Skeletal muscle satellite cell (primary cell): Measurements from ENCODE around the gene CXCL17.

Source experiments
- H3K27me3 ChIP-seq: 2 replicates; pipeline ENCODE4 v1.7.0; 2013; ENCODE audit warnings: low read length; ENCODE audit not compliant: control insufficient read depth, insufficient read depth
- H3K36me3 ChIP-seq: 2 replicates; pipeline ENCODE4 v1.7.0; 2013; ENCODE audit warnings: mild to moderate bottlenecking, control low read depth, low read length; ENCODE audit not compliant: insufficient read depth
- H3K4me1 ChIP-seq: 2 replicates; pipeline ENCODE4 v1.7.0; 2013; ENCODE audit warnings: low read length; ENCODE audit not compliant: control insufficient read depth, insufficient read depth
- H3K4me2 ChIP-seq: 2 replicates; pipeline ENCODE4 v1.7.0; 2013; ENCODE audit warnings: mild to moderate bottlenecking, low read length
- H3K4me3 ChIP-seq: 2 replicates; pipeline ENCODE4 v1.7.0; 2013; ENCODE audit warnings: low read length
- H3K9ac ChIP-seq: 2 replicates; pipeline ENCODE4 v1.7.0; 2013; ENCODE audit warnings: mild to moderate bottlenecking, low read depth, low read length, moderate library complexity
- H3K9me3 ChIP-seq: replicated peaks from 2 replicates; pipeline ENCODE4 v1.7.0; 2013; ENCODE audit warnings: mild to moderate bottlenecking, control low read depth, low read length

CXCL17 gene

DNA sequence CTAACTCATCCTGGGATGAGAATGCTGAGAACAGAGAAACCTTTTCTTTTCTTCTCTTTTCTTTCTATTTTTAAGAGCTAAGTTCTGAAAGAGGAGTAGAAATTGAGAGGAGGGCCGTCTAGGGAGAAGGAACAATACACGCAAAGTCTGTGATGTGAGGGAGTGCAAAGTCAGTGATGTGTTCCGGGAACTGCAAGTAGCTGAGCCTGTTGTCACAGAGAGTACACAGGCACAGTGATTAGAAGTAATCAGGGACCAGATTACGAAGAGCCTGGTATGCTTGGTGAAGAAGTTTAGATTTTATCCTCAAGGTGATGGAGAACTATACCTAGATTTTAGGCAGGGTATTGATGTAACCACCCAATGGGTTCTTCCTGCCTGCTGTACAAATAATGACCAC is 32.0 kb upstream of the CXCL17 start:
- no peaks in the 10 kb centered on the region for H3K36me3 ChIP-seq
- H3K4me3 ChIP-seq, result no peak overlapping the region
- H3K4me1 ChIP-seq, result peaks cover 7% of the 10 kb centered on the region
- H3K9me3 ChIP-seq, result no peaks in the 10 kb centered on the region
- H3K4me2 ChIP-seq, result no peak overlapping the region
- peaks cover 34% of the 10 kb centered on the region for H3K27me3 ChIP-seq
- no peak overlapping the region for H3K9ac ChIP-seq

DNA sequence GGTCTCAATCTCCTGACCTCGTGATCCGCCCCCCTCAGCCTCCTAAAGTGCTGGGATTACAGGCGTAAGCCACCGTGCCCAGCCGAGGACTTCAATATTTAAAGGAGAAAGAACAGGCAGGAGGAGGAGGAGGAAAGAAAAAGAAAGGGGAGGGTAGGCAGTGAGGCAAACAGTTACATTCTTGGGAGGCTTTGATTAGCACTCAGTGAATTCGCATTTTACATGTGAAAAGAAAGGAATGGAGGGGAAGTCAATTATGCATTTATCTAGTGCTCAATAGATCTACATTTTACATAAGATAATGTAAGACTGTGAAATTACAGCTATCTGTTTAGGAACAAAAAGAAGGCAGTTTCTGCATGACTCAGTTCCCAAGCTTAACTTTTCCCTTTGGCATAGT is 30.9 kb upstream of the CXCL17 start:
- Histone ChIP-seq H3K9me3 (no peaks in the 10 kb centered on the region), H3K4me3 (no peak overlapping the region), H3K4me1 (peaks cover 7% of the 10 kb centered on the region), H3K36me3 (no peaks in the 10 kb centered on the region), H3K9ac (no peak overlapping the region), H3K27me3 (peaks cover 34% of the 10 kb centered on the region), H3K4me2 (no peak overlapping the region)

DNA sequence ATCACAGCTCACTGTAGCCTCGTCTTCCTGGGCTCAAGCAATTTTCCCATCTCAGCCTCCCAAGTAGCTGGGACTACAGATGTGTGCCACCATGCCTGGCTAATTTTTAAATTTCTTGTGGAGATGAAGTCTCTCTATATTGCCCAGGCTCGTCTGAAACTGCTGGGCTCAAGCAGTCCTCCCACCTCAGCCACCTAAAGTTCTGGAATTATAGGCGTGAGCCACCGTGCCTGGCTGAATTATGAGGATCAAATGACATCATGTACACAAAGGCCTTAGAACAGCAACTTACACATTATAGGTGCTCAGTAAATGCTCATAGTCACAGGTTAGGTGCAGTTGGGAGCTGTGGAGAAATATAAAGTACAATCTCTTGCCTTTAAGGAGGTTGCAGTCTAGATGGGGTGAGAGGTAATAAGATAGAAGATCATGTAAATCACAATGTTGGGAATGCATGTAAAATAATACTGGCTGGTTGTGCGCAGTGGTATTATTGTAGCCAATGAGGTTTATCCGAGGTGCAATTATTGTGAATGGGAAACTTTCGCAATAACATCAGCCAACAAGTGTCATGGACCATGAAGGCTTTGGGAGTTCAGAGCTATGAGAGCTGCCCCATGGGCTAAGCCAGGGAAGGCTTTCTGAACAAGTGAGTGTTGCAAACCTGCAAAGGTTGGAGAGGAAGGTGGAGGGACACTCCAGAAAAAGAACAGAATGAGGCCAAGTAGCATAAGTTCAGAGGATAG is 29.8 kb upstream of the CXCL17 start:
- Histone ChIP-seq H3K4me3 (no peak overlapping the region), H3K27me3 (peaks cover 34% of the 10 kb centered on the region), H3K36me3 (no peaks in the 10 kb centered on the region)

DNA sequence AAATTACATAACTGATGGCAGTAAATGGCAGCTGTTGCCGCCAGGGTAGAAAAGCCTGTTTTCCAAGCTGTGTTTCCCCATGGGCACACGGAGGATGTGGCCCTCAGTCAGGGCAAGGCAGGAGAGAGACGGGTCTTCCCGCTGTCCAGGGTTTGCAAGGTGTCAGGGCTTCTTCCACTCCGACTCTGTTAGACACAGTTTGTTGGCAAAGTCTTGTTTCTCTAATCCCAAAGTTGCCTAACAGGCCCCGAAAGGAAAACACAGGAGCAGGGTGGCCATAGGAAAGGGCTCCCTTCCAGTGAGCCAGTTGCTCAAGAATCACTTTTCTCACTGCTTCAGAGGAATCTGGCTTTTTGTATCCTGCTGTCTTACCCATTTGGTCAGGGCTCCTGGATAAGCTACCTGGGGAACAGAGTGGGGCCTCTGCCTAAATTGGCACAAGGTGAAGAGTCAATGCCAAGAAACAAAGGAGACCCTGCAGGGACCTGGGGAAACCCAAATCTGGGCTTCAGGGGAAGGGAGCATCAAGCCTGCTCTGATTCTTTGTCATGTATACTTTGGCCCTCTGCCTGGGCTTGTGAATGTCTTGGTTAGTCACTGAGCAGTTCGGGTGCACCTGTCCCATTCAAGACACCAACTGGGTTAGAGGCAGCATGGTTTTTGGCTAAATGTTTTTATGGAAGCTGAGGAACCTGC is 29.0 kb upstream of the CXCL17 start:
- no peaks in the 10 kb centered on the region for H3K36me3 ChIP-seq
- H3K27me3 ChIP-seq, result peaks cover 34% of the 10 kb centered on the region
- no peaks in the 10 kb centered on the region for H3K9me3 ChIP-seq
- peaks cover 19% of the 10 kb centered on the region for H3K4me1 ChIP-seq
- H3K4me2 ChIP-seq, result no peak overlapping the region
- no peak overlapping the region for H3K4me3 ChIP-seq
- no peak overlapping the region for H3K9ac ChIP-seq

More for the DNA sequence above, 29.8 kb upstream of the CXCL17 start:
- Histone ChIP-seq H3K4me2 (no peak overlapping the region), H3K9me3 (no peaks in the 10 kb centered on the region), H3K9ac (no peak overlapping the region), H3K4me1 (peaks cover 11% of the 10 kb centered on the region)

DNA sequence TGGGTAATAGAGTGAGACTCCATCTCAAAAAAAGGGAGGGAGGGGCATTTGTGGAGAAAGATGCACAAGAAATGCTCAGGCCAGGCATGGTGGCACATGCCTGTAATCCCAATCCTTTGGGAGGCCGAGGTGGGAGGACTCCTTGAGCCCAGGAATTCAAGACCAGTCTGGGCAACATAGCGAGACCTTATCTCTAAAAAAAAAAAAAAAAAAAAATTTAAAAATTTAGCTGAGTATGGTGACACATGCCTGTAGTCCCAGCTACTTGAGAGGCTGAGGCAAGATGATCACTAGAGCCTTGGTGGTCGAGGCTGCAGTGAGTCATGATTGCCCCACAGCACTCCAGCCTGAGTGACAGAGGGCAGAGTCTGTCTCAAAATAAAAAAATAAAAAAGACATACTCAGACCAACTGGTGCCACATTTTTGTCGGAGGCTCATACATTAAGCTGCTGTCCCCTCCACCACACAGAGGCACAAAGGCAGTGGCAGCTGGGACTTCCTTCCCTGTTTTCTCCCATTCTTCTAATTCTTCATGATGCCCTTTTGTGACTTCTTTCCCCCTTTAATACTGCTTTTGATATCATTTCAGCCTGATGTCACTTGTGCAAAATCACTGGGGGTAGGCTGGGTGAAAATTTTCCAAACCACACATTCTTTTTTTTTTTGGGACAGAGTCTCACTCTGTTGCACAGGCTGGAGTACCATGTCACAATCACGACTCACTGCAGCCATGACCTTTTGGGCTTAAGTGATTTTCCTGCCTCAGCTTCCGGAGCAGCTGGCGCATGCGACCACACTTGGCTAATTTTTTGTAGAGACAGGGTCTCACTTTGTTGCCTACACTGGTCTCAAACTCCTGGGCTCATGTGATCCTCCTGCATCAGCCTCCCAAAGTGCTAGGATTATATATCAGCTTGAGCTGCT is 26.8 kb upstream of the CXCL17 start:
- Histone ChIP-seq H3K36me3 (no peaks in the 10 kb centered on the region), H3K9ac (no peak overlapping the region), H3K4me1 (peaks cover 25% of the 10 kb centered on the region), H3K4me3 (no peak overlapping the region), H3K27me3 (peaks cover 21% of the 10 kb centered on the region), H3K9me3 (no peaks in the 10 kb centered on the region), H3K4me2 (no peak overlapping the region)

DNA sequence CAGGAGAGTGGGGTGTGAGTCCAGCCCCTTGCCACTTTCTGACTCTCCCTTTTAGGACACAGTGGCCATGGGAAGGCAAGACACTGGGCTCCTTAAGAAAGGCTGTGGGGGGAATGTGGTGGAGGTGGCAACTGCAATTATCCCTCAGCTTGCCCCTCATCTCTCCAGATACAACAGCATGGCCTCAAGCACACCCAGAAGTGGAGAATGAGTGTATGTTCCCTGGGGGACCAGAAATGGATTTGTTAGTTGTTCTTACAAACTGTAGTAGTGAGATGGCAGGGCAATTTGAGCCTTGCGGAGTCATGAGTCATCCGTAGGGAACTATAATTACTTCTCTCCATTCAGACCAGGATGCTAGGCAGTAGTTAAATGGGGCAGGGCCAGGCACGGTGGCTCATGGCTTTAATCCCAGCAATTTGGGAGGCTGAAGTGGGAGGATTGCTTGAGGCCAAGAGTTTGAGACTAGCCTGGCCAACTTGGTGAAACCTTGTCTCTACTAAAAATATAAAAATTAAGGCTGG is 25.6 kb upstream of the CXCL17 start:
- Histone ChIP-seq H3K27me3 (peaks cover 14% of the 10 kb centered on the region), H3K4me3 (no peak overlapping the region), H3K9me3 (no peaks in the 10 kb centered on the region), H3K4me1 (peaks cover 25% of the 10 kb centered on the region), H3K9ac (no peak overlapping the region), H3K36me3 (no peaks in the 10 kb centered on the region), H3K4me2 (peak overlapping the region; percentile 10)

DNA sequence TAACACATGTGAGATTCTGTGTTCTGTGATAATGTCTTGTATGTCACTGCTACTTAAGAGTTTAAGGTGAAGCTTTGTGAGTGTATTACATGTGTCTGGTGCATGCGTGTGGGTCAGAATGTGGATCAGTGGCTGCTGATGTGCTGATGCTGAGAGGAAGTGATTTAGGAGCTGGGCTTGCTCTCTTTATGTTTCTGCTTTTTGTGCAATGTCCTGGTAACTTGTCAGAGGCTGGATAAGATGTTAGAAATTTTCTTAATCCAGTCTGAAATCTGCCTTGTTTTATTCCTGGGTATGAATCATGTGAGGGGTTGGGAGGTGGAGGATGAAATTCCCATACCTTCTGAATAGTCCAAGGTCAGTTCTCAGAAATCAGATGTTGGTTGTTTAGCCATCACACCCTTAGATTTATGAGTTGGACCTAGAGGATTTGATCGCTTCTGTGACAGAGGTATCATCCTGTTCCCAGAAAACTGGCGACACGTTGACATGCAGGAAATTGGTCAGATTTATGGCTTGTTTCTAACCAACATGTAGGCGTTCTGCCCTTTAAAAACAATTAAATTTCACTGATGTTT is 24.5 kb upstream of the CXCL17 start:
- H3K9me3 ChIP-seq, result no peaks in the 10 kb centered on the region
- peaks cover 25% of the 10 kb centered on the region for H3K4me1 ChIP-seq
- no peak overlapping the region for H3K4me2 ChIP-seq
- no peaks in the 10 kb centered on the region for H3K36me3 ChIP-seq
- peaks cover 6% of the 10 kb centered on the region for H3K27me3 ChIP-seq
- H3K4me3 ChIP-seq, result no peak overlapping the region
- H3K9ac ChIP-seq, result no peak overlapping the region

DNA sequence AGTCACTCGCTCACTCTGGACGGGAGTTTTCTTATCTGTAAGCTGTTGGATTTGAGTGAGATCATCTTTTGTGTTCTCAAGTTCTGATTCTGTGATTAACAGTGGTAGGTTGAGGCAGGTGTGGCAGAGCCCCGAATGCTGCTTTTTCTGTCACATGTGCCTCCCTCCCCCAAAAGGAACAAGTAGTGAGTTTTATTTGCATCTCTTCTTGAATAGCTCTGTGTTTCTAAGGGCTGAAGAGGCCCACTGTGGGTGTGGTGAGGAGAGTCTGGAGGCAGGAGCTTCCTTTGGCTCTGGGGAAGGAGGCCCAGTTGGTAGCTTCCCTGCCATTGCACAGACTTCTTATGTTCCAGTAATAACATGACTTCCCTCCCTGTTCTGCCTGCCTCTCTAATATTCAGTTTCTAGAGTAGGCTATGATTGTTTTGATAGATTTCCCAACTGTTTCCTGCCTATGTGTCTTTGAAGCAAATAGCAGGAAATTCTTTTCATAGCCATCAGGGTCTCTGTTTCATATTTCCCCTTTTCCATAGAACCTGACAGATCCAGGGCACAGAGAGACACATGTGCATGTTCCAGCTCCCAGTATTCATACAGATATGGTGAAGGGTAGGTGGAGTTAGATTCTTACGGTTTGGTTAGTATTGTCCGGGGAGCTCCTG is 23.9 kb upstream of the CXCL17 start:
- Histone ChIP-seq H3K27me3 (peaks cover 6% of the 10 kb centered on the region), H3K9me3 (no peaks in the 10 kb centered on the region), H3K4me2 (no peak overlapping the region), H3K36me3 (no peaks in the 10 kb centered on the region), H3K4me1 (peaks cover 19% of the 10 kb centered on the region), H3K4me3 (no peak overlapping the region), H3K9ac (no peak overlapping the region)

DNA sequence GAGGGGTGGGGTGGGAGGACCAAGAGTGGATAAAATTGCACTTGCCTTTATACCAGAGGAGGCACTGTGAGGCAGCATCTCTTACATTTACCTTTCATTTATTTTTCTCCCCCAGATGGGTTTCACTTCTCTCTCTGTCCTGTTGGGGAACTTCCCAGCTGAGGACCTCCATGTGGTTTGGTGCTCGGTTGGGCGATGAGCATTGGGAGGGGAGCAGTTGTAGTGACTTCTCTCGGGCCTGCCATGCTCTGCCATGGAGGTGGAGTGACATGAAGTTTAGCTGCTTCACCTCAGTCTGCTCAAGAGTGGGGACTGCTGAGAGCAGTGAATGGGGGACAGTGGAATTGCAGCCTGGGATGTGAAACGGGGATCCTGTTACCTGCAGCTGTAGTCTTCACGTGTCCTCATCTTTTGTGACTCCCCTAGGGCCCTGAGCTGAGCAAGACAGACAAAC is 23.1 kb upstream of the CXCL17 start:
- no peaks in the 10 kb centered on the region for H3K9me3 ChIP-seq

DNA sequence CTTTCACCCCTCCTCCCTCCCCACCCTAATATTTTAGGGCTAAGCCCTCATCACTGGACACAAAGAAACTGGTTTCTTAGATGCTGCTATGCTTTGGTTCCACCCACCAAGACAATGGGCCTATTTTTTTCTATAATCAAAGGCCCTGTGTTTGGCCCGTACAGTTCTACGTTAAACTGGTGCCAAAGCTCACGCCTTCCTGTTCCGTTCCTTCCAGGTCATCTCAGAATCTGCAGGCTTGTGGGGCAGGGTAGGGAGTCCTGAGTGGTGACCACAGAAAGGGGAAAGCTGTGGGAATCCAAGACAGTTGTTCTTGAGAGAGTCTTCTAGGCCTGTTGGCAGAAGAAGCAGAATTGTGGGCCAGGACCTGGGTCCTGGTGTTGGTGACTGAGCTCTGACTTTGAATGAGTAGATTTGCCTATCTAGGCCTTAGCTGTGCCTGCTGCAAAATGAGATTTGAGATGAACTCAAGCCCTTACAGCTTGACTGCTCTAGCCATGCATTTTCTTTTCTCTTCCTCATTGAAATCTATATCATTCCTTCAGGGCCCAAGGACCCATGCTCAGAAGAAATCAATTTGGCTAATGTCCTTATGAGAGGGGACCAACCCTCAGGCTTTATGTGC is 19.1 kb upstream of the CXCL17 start:
- Histone ChIP-seq H3K4me2 (no peak overlapping the region), H3K36me3 (no peaks in the 10 kb centered on the region), H3K4me1 (peaks cover 7% of the 10 kb centered on the region), H3K4me3 (no peak overlapping the region), H3K9me3 (no peaks in the 10 kb centered on the region), H3K27me3 (peaks cover 5% of the 10 kb centered on the region), H3K9ac (no peak overlapping the region)

More for the DNA sequence above, 23.1 kb upstream of the CXCL17 start:
- Histone ChIP-seq H3K4me3 (no peak overlapping the region), H3K36me3 (no peaks in the 10 kb centered on the region), H3K9ac (no peak overlapping the region), H3K4me2 (no peak overlapping the region), H3K27me3 (no peaks in the 10 kb centered on the region), H3K4me1 (peaks cover 18% of the 10 kb centered on the region)
